Mesothelial cell of epicardium (in vitro differentiated cells): ENCODE measurements around the gene GALNTL6. TPM values are rescaled to one million over a fixed set of nuclear protein-coding genes. Genes with fewer than 3 reads are reported as not detected.

ENCODE experiments used
- DNase-seq, 2 experiments: peaks; one replicate each; pipeline ENCODE4 v3.0.0; 2021; ENCODE audit warnings: low spot score in 2 of 2; ENCODE audit not compliant: unreplicated experiment in 2 of 2
- H3K27ac Mint-ChIP-seq: 2 replicates; pipeline ENCODE4 v1.8.0; 2021; ENCODE audit warnings: mixed read lengths
- H3K27me3 Mint-ChIP-seq: 2 replicates; pipeline ENCODE4 v1.8.0; 2021; ENCODE audit warnings: low read depth, mixed read lengths
- H3K36me3 Mint-ChIP-seq: 2 replicates; pipeline ENCODE4 v1.8.0; 2021; ENCODE audit warnings: mixed read lengths
- H3K4me1 Mint-ChIP-seq: 2 replicates; pipeline ENCODE4 v1.8.0; 2021; ENCODE audit warnings: mixed read lengths
- H3K4me3 Mint-ChIP-seq: 2 replicates; pipeline ENCODE4 v1.8.0; 2021; ENCODE audit warnings: mild to moderate bottlenecking, moderate library complexity, mixed read lengths
- H3K9me3 Mint-ChIP-seq: 2 replicates; pipeline ENCODE4 v1.8.0; 2021; ENCODE audit warnings: mixed read lengths
- total RNA-seq: library from RNA; stranded (reverse); gene quantifications from 3 replicates; pipeline ENCODE4 v1.2.1, GENCODE V29; 2021
- TF ChIP-seq, protein P1 (sequence below): fragments of 200-600 bp; sonication (generic); IDR thresholded peaks from one replicate; pipeline ENCODE4 v1.5.0; 2021; ENCODE audit warnings: antibody characterized with exemption; ENCODE audit not compliant: unreplicated experiment

GALNTL6 gene
- total RNA-seq, 1 donor from 2014 or later = 1.3 TPM

DNA sequence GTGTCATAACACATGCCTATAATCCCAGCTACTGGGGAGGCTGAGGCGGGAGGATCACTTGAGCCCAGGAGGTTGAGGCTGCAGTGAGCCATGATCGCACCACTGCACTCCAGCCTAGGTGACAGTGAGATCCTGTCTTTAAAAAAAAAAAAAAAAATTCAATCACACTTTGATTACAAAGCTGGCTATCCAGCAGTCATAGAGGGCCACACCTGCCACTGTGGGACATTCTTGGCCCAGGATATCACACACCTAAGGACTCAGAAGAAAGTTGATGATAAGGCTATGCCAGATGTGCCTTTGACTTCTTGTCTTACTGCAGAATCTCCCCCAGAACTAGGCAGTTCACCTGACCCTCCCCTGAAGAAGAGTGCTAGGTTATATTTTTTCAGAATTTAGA lies 1232.9 kb downstream of the GALNTL6 start:
- TF ChIP-seq, protein P1, sequence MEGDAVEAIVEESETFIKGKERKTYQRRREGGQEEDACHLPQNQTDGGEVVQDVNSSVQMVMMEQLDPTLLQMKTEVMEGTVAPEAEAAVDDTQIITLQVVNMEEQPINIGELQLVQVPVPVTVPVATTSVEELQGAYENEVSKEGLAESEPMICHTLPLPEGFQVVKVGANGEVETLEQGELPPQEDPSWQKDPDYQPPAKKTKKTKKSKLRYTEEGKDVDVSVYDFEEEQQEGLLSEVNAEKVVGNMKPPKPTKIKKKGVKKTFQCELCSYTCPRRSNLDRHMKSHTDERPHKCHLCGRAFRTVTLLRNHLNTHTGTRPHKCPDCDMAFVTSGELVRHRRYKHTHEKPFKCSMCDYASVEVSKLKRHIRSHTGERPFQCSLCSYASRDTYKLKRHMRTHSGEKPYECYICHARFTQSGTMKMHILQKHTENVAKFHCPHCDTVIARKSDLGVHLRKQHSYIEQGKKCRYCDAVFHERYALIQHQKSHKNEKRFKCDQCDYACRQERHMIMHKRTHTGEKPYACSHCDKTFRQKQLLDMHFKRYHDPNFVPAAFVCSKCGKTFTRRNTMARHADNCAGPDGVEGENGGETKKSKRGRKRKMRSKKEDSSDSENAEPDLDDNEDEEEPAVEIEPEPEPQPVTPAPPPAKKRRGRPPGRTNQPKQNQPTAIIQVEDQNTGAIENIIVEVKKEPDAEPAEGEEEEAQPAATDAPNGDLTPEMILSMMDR = no peak
- Mint-ChIP-seq H3K27me3 (no peaks in the 10 kb centered on the region), H3K27ac (no peak overlapping the region), H3K36me3 (no peaks in the 10 kb centered on the region), H3K4me3 (no peak overlapping the region), H3K9me3 (peaks cover 6% of the 10 kb centered on the region), H3K4me1 (peaks cover 10% of the 10 kb centered on the region)
- DNase-seq = no peak

DNA sequence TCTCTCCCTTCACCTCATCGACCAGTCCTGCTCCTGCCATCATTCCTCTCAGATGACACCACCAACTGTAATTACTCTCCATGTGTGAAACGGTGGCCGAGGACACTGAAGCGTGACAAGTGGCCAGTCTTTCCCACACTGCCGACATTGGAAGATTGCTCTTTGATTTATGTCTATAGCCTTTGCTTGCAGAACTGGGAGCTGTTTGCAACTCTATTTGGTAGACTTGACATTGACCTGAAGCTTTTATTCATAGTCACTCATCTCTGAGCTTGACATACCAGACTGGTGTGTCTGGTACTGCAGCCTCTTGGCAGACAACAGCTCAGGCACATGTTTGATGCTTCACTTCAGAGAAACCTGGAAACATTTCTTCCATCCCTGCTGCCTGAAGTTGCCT lies 1233.6 kb downstream of the GALNTL6 start:
- Mint-ChIP-seq H3K36me3 (no peaks in the 10 kb centered on the region), H3K9me3 (peaks cover 6% of the 10 kb centered on the region), H3K4me3 (no peak overlapping the region), H3K4me1 (peaks cover 16% of the 10 kb centered on the region), H3K27me3 (no peaks in the 10 kb centered on the region), H3K27ac (peak overlapping the region; percentile 45)
- no peak for DNase-seq
- TF ChIP-seq, protein P1 = no peak

DNA sequence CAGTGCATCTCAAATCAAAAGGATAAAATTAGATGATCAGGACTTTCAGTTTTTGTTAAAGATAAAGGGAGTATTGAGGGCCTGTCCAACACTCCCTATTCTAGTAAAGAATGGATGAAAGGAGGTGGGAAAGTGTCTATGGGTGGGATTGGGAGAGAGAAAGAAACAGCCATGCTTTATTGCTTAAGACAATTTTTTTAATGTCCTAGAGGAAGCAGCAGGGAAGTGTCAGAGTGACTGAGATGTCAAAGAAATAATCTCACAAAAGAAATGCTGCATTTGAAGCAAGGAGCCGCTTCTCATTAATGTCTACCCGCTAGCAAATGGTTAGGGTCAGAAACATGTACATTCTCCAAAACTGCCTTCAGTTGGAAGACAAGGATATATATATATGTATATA lies 1238.0 kb downstream of the GALNTL6 start:
- Mint-ChIP-seq H3K4me1 (peaks cover 19% of the 10 kb centered on the region), H3K36me3 (no peaks in the 10 kb centered on the region), H3K9me3 (no peaks in the 10 kb centered on the region), H3K27me3 (no peaks in the 10 kb centered on the region), H3K27ac (peak overlapping the region; percentile 10), H3K4me3 (no peak overlapping the region)
- no peak for DNase-seq
- TF ChIP-seq, protein P1 = no peak

DNA sequence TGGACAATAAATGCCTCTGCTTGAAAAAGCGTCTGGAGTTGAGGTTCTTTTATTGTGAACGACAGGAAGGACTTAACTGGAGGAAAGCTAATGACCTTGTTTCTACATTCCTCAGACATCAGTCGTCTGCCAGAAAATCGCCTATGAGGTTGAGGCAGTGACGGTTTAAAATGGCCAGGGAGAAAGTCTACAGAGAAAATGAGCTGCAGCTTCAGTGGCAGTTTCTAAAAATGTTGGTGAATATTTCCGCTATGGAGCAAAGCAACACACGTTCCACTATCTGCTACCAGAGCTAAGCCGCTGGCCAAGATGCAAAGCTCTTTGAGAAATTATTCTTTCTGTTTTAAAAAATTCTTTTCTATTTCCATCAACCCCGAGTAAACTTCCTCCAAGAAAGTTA lies 1238.5 kb downstream of the GALNTL6 start:
- Mint-ChIP-seq H3K4me3 (peak overlapping the region; percentile 39), H3K27ac (peak overlapping the region; percentile 87), H3K36me3 (no peaks in the 10 kb centered on the region), H3K4me1 (peaks cover 21% of the 10 kb centered on the region), H3K9me3 (no peaks in the 10 kb centered on the region), H3K27me3 (no peaks in the 10 kb centered on the region)
- DNase-seq = no peak
- TF ChIP-seq, protein P1 = no peak

DNA sequence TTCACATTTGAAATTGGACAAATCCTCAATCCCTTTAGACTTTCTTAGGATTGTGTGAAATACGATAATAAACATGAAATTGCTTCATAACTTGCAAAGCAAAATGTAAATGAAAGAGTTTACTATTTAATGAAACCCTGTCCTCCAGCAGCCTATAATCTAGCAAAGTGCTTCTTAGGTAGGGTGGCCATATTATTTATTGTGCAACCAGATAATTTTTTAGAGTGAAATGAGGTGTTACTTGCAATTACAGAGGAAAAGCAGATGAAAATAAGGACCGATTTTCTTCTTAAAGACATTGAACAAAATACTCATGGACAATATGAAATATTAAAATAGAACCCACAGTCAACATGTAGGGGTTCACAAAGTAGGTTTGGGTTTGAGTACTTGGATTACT lies 1239.2 kb downstream of the GALNTL6 start:
- Mint-ChIP-seq H3K27me3 (no peaks in the 10 kb centered on the region), H3K9me3 (no peaks in the 10 kb centered on the region)
- no peak for DNase-seq

More for the DNA sequence above, 1239.2 kb downstream of the GALNTL6 start:
- TF ChIP-seq, protein P1 = no peak
- Mint-ChIP-seq H3K36me3 (no peaks in the 10 kb centered on the region), H3K4me3 (no peak overlapping the region), H3K4me1 (peaks cover 17% of the 10 kb centered on the region), H3K27ac (no peak overlapping the region)
